Measurements from ENCODE around the gene GRID2.

The GRID2 gene

GRCh38 chr4:93802045-93802444, 1498.3 kb downstream of the GRID2 start:
- no peak for DNase-seq (ENCODE audit: low read depth in 3 of 3)

GRCh38 chr4:93809773-93810172, 1506.0 kb downstream of the GRID2 start:
- DNase-seq (ENCODE audit: low read depth in 3 of 3), result no peak

- DNase-seq (ENCODE audit: low read depth in 3 of 3), result no peak
Measured at GRCh38 chr4:93810340-93810992, 1506.7 kb downstream of the GRID2 start.

- no peak for DNase-seq (ENCODE audit: low read depth in 3 of 3)
Measured at GRCh38 chr4:93813092-93813491, 1509.3 kb downstream of the GRID2 start.

- DNase-seq (ENCODE audit: low read depth in 3 of 3), result no peak
Measured at GRCh38 chr4:93814141-93814540, 1510.4 kb downstream of the GRID2 start.

- DNase-seq (ENCODE audit: low read depth in 3 of 3), result no peak
Measured at GRCh38 chr4:93814722-93815121, 1511.0 kb downstream of the GRID2 start.

All from stimulated activated CD4-positive, alpha-beta T cell treated with anti-CD3 and anti-CD28 coated beads, TNF-alpha, amount 100 ng/mL, for 24 hours (primary cell).